ENCODE results near the gene NOTCH1. TPM values are rescaled to one million over a fixed set of nuclear protein-coding genes. Genes with fewer than 3 reads are reported as not detected.

NOTCH1 gene
- total and polyA plus RNA-seq, 12 donors: 0.81 to 31.5 (median 24.0) TPM

- 66 to 76% (median 70%) methylated on average over 10 to 15 of the region's 15 CpGs for WGBS, 4 donors
- no peaks in the 10 kb centered on the region for H3K36me3 ChIP-seq (replicated peaks in 1 of 2)
- no peak for DNase-seq
- no peak overlapping the region for H3K27ac ChIP-seq
- no peak overlapping the region for H3K4me3 ChIP-seq
- no peak for TF ChIP-seq POLR2A (IDR thresholded peaks at IDR 0.05)
- no peak for TF ChIP-seq CTCF (IDR thresholded peaks at IDR 0.05)
- no peaks in the 10 kb centered on the region for H3K27me3 ChIP-seq
- H3K4me1 ChIP-seq (replicated peaks in 1 of 2): no peaks in the 10 kb centered on the region
- no peaks in the 10 kb centered on the region for H3K9me3 ChIP-seq (replicated peaks in 1 of 3)
- intact Hi-C loops (cut with DNase I): no loop called here
Observed at GRCh38 chr9:136578915-136579649, 33.2 kb upstream of the NOTCH1 start.

GRCh38 chr9:136578626-136578914 lies 32.7 kb upstream of the NOTCH1 start:
- Histone ChIP-seq H3K4me3 (no peak overlapping the region), H3K36me3 (replicated peaks in 1 of 2) (no peaks in the 10 kb centered on the region), H3K4me1 (replicated peaks in 1 of 2) (no peaks in the 10 kb centered on the region), H3K9me3 (replicated peaks in 1 of 3) (no peaks in the 10 kb centered on the region), H3K27ac (no peak overlapping the region), H3K27me3 (no peaks in the 10 kb centered on the region)
- WGBS, 4 donors: 37 to 52% (median 50%) methylated on average over 7 of the region's 7 CpGs; no CpG with 5 or more reads in 1 of the 4 donors
- intact Hi-C loops (cut with DNase I): no loop called here
- no peak for DNase-seq
- TF ChIP-seq CTCF (IDR thresholded peaks at IDR 0.05) (no peak), POLR2A (IDR thresholded peaks at IDR 0.05) (no peak)

GRCh38 chr9:136577941-136578625 lies 32.2 kb upstream of the NOTCH1 start:
- no peak for DNase-seq
- 68 to 85% (median 75%) methylated on average over 11 to 26 of the region's 27 CpGs for WGBS, 4 donors
- TF ChIP-seq POLR2A (IDR thresholded peaks at IDR 0.05) (no peak), CTCF (IDR thresholded peaks at IDR 0.05) (no peak)
- intact Hi-C loops (cut with DNase I): no loop called here
- Histone ChIP-seq H3K27me3 (no peaks in the 10 kb centered on the region), H3K36me3 (replicated peaks in 1 of 2) (no peaks in the 10 kb centered on the region), H3K4me3 (no peak overlapping the region), H3K27ac (no peak overlapping the region), H3K4me1 (replicated peaks in 1 of 2) (no peaks in the 10 kb centered on the region), H3K9me3 (replicated peaks in 1 of 3) (no peaks in the 10 kb centered on the region)

- 41 to 57% (median 49%) methylated on average over 7 to 8 of the region's 8 CpGs for WGBS, 4 donors
- Histone ChIP-seq H3K36me3 (replicated peaks in 1 of 2) (no peaks in the 10 kb centered on the region), H3K9me3 (replicated peaks in 1 of 3) (no peaks in the 10 kb centered on the region), H3K4me3 (no peak overlapping the region), H3K4me1 (replicated peaks in 1 of 2) (peaks cover 0 to 7% of the 10 kb centered on the region in 2 donors), H3K27me3 (no peaks in the 10 kb centered on the region), H3K27ac (no peak overlapping the region)
- peak; percentile 69 to 82 (median 78) for DNase-seq
- TF ChIP-seq CTCF (IDR thresholded peaks at IDR 0.05) (no peak), POLR2A (IDR thresholded peaks at IDR 0.05) (no peak)
- intact Hi-C loops (cut with DNase I): no loop called here
Observed at GRCh38 chr9:136576269-136576626, 30.4 kb upstream of the NOTCH1 start.

Measured in adrenal gland (tissue), 12 donors.